ENCODE data around the gene TRMT1L. TPM values are rescaled to one million over a fixed set of nuclear protein-coding genes. Genes with fewer than 3 reads are reported as not detected.

Gene TRMT1L
- polyA plus RNA-seq, 1 donor (not counting 4 experiments of a cell fraction or from before 2014, with no cell fraction given), result 34.5 TPM

GRCh38 chr1:185068341-185068740, 88.4 kb downstream of the TRMT1L start:
- Histone ChIP-seq H3K36me3 (ENCODE audit: control insufficient read depth in 2 of 2, extremely low read depth in 1 of 2, insufficient read depth in 2 of 2, low read length in 2 of 2) (no peaks in the 10 kb centered on the region), H3K4me3 (ENCODE audit: control insufficient read depth in 2 of 3, extremely low read depth in 1 of 3, insufficient read depth in 2 of 3, low read depth in 1 of 3, low read length in 3 of 3) (no peak overlapping the region), H3K27ac (ENCODE audit: control insufficient read depth, insufficient read depth, low read length) (no peak overlapping the region), H3K4me1 (ENCODE audit: control insufficient read depth, extremely low read depth, insufficient read depth, low read length) (peaks cover 8% of the 10 kb centered on the region), H3K9ac (ENCODE audit: control insufficient read depth, extremely low read depth, insufficient read depth, low read length) (no peak overlapping the region), H3K4me2 (ENCODE audit: control insufficient read depth, extremely low read depth, insufficient read depth, low read depth, low read length) (peak overlapping the region; percentile 39), H2AFZ (ENCODE audit: control insufficient read depth, low read length) (no peak overlapping the region), H3K79me2 (ENCODE audit: control insufficient read depth, insufficient read depth, low read length) (peaks cover 28% of the 10 kb centered on the region), H3K9me3 (ENCODE audit: control insufficient read depth, low read depth, low read length) (no peaks in the 10 kb centered on the region), H4K20me1 (ENCODE audit: control insufficient read depth, extremely low read depth, insufficient read depth, low read length) (no peaks in the 10 kb centered on the region), H3K27me3 (ENCODE audit: control insufficient read depth, extremely low read depth, insufficient read depth, low read length) (no peaks in the 10 kb centered on the region), H3K9me1 (ENCODE audit: control insufficient read depth, extremely low read depth, insufficient read depth, low read length) (no peaks in the 10 kb centered on the region)
- DNase-seq (ENCODE audit: low read depth, low spot score), result no peak
- TF ChIP-seq CTCF (optimal IDR thresholded peaks at IDR 0.05 in 1 of 3, IDR thresholded peaks at IDR 0.05 in 1 of 3, conservative IDR thresholded peaks at IDR 0.05 in 1 of 3; ENCODE audit: extremely low read depth in 1 of 3, insufficient read depth in 2 of 3, low read length in 3 of 3) (no peak), EZH2 (IDR thresholded peaks at IDR 0.05; ENCODE audit: low read length) (no peak)
- dilution Hi-C loops (cut with MboI; ENCODE audit: extremely low pct_ligation_motif_present, low sequenced_read_pairs), result no loop called here
- FAIRE-seq, result peak; percentile 49

Other genes with a start within 250 kb of the TRMT1L start
- gene NIBAN1, start 182.4 kb downstream of the TRMT1L start, polyA plus RNA-seq, result 6.6 to 10.6 TPM (median 7.6 TPM) in 3 replicates
- 19.6 to 29.2 TPM (median 27.9 TPM) in 3 replicates for gene RNF2, start 111.4 kb downstream of the TRMT1L start, polyA plus RNA-seq
- 1.4 to 2.9 TPM (median 2.3 TPM) in 3 replicates for gene SWT1, start 214 bp upstream of the TRMT1L start, polyA plus RNA-seq
- gene IVNS1ABP, start 160.3 kb upstream of the TRMT1L start, polyA plus RNA-seq, result 113 to 168 TPM (median 162 TPM) in 3 replicates